ENCODE results near the gene SREK1IP1. TPM values are rescaled to one million over a fixed set of nuclear protein-coding genes. Genes with fewer than 3 reads are reported as not detected.

SREK1IP1 gene
- total RNA-seq, 1 donor from 2014 or later, result 12.3 TPM

DNA sequence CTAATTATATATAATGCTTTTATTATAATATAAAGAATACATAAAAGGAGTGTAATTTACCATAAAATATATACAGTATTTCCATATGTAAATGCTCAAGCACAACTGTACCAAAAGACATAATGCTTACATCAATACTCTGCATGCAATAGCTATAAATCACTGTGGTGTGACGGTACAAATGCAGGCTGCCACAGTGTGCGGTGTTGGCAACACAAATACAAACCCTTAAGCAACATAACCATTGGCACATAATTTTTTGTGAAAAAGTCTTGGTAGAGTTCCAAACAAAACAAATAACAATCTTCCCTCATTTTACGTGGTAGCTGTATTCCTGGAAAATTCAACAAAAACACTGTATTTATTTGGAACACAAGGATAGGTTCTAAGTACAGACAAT is 80.1 kb downstream of the SREK1IP1 start:
- DNase-seq (ENCODE audit: low read depth in 2 of 2), result no peak

DNA sequence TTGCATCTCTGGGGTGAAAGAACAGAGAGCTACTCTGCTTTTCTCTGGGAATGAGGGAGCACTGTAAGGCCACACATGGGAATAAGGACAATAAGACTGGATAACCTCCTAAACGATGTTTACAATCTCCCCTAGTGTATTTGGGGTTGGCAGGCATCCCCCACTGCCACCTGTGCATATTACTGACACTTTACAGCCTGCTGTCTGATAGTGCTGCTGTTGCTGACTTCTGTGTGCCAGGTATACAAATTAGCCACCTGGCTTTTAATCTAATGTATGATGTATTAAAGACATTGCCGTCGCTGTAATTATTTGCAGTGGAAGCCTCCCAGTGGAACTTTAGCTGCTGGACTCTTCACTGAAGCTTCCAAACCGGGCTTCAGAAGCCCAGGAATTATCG is 82.6 kb downstream of the SREK1IP1 start:
- DNase-seq (ENCODE audit: low read depth in 2 of 2), result no peak

DNA sequence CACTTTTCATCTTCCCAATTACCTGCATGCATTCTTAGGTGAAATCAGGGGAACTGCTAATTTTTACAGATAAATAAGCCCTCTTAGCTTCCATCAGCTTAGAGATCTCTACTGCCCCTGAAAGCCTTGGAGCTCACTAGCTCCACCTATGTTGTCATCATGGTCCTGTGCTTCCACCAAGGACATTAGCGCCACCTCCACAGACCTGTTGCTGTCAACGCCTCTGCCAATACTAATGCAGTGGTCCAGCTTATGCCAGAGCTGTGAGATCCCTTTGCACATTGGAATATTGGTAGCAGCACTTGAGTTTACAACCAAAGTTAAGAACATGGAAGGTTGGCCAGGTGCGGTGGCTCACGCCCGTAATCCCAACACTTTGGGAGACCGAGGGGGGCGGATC is 85.9 kb downstream of the SREK1IP1 start:
- no peak for DNase-seq (ENCODE audit: low read depth in 2 of 2)

DNA sequence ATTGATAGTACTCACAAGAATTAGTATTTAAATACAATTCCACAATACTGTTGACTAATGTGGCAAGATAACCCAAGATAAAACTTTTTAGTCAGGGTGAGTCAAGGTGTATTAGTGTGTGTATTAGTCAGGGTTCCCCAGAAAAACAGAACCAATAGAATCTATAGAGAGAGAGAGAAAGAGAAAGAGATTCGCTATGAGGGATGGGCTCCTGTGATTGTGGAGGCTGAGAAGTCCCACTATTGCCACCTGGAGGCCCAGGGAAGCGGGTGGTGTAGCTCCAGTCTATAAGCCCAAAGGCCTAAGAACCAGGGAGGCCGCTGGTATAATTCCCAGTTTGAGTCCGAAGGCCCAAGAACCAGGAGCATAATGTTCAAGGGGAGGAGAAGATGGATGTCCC is 88.2 kb downstream of the SREK1IP1 start:
- DNase-seq (ENCODE audit: low read depth in 2 of 2), result peak in 1 of 2 donors; percentile 4

DNA sequence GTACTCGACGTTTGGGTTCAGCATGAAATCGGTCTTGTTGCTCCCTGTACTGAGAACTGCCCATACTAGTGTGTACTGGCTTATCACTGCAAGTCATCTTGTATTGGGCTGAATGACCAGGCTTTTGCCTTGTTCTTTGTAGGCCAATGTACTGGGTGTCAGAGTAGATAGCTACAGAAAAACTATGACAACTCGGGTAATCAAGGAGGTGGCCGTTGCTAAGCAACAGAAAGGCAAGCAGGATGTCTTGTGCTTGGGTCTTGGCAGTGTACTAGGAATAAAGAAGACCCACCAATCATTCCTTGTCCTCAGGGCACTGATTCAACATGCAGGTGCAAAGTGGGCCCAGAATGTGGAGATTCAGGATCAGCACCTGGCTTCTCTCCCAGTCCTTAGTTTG is 90.1 kb downstream of the SREK1IP1 start:
- no peak for DNase-seq (ENCODE audit: low read depth in 2 of 2)

DNA sequence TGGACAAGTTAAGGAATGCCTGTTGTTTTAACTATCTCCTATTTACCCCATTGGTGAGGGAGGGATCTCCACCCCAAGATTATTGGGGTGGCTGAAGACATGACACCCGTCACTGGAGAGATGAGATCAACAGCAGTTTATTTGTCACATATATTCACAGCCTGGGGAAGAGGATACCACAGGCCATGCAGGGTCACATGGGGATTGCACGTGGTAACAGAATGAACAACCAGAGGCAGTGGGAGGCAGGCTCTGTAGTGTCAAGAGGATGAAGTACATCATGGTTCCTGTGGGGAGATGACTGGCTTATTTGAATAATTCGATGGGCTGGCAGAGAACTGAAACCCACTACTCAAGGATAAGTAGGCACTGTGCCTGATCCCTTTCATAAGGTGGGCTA is 96.8 kb downstream of the SREK1IP1 start:
- DNase-seq (ENCODE audit: low read depth in 2 of 2), result no peak

DNA sequence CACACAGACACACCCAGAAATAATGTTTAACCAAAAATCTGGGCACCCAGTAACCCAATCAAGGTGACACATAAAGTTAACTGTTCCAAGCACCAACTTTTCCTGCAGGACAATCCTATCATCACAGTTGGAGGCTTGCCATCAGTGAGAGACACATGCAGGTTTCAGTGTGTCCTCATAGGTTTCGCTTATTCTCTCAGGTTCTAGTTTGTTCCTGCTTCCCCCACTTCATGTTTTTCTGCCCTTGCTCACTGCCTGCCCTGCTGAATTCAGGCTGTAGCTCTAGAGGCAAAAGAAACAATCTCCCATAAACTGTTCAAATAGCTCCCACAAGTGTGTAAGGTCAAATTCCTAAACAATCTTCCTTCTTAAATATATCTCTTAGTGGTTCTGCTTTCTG is 98.2 kb downstream of the SREK1IP1 start:
- DNase-seq (ENCODE audit: low read depth in 2 of 2), result no peak

Other genes with a start within 250 kb of the SREK1IP1 start
- not detected in 2 replicates for gene SHISAL2B, start 78.2 kb downstream of the SREK1IP1 start, total RNA-seq
- gene CWC27, start 239 bp upstream of the SREK1IP1 start, total RNA-seq, result 7.4 and 7.9 TPM in 2 replicates